ENCODE measurements around the gene OTUB1.

- no peak for TF ChIP-seq HDAC2 (IDR thresholded peaks at IDR 0.05)
- TF ChIP-seq USF2 (IDR thresholded peaks at IDR 0.05) = no peak
- no peak for TF ChIP-seq CTCF (IDR thresholded peaks at IDR 0.05)
- TF ChIP-seq CHD4 (IDR thresholded peaks at IDR 0.05; ENCODE audit: borderline replicate concordance) = no peak
These were observed 34.3 kb upstream of the OTUB1 start for GRCh38 chr11:63951779-63952536.
